ENCODE measurements around the gene ANKRD44. TPM values are rescaled to one million over a fixed set of nuclear protein-coding genes. Genes with fewer than 3 reads are reported as not detected.
A peak's percentile ranks its signal among the peaks of the same experiment; 100 is the strongest.

Gene ANKRD44
- polyA plus RNA-seq, 1 experiment: 14.7 TPM

- Histone ChIP-seq H3K4me3 (ENCODE audit: low read depth, low read length) (no peak overlapping the region), H3K27me3 (ENCODE audit: control insufficient read depth, insufficient read depth, low read length) (no peaks in the 10 kb centered on the region), H3K27ac (ENCODE audit: low read depth, low read length) (no peak overlapping the region), H3K9me3 (ENCODE audit: control insufficient read depth, insufficient read depth, low read length) (no peaks in the 10 kb centered on the region)
- no peak for TF ChIP-seq CTCF (IDR thresholded peaks at IDR 0.05; ENCODE audit: low read depth, low read length)
- CTCF ChIA-PET: interaction anchor here (1.5 to 1.7 kb wide), 2 partner anchors 52 to 262 kb away, joined by 4 to 5 read pairs; no protein-coding TSS in a partner anchor
- no peak for DNase-seq (ENCODE audit: low read depth, low spot score)
- POLR2A ChIA-PET: no interaction called here
Measured at GRCh38 chr2:197116306-197116879, 194.2 kb downstream of the ANKRD44 start.

- CTCF ChIA-PET: interaction anchor here (1.7 to 4.0 kb wide), 6 partner anchors 13 to 262 kb away, joined by 4 to 89 read pairs (median 31); no protein-coding TSS in a partner anchor
- no peak for TF ChIP-seq CTCF (IDR thresholded peaks at IDR 0.05; ENCODE audit: low read depth, low read length)
Measured at GRCh38 chr2:197115325-197115724, 195.3 kb downstream of the ANKRD44 start.

GRCh38 chr2:197113275-197113711 lies 197.3 kb downstream of the ANKRD44 start:
- POLR2A ChIA-PET: no interaction called here
- TF ChIP-seq CTCF (IDR thresholded peaks at IDR 0.05; ENCODE audit: low read depth, low read length): peak; percentile 63
- DNase-seq (ENCODE audit: low read depth, low spot score): no peak
- H3K4me3 ChIP-seq (ENCODE audit: low read depth, low read length): no peak overlapping the region
- no peaks in the 10 kb centered on the region for H3K9me3 ChIP-seq (ENCODE audit: control insufficient read depth, insufficient read depth, low read length)
- H3K27me3 ChIP-seq (ENCODE audit: control insufficient read depth, insufficient read depth, low read length): no peaks in the 10 kb centered on the region
- CTCF ChIA-PET: interaction anchor here (0.6 to 4.0 kb wide), 102 partner anchors 8 to 351 kb away, joined by 3 to 89 read pairs (median 5); partner anchors contain the start of gene ANKRD44
- H3K27ac ChIP-seq (ENCODE audit: low read depth, low read length): no peak overlapping the region

More at GRCh38 chr2:197115325-197115724, 195.3 kb downstream of the ANKRD44 start:
- H3K4me3 ChIP-seq (ENCODE audit: low read depth, low read length): no peak overlapping the region
- H3K27me3 ChIP-seq (ENCODE audit: control insufficient read depth, insufficient read depth, low read length): no peaks in the 10 kb centered on the region
- no peak overlapping the region for H3K27ac ChIP-seq (ENCODE audit: low read depth, low read length)
- POLR2A ChIA-PET: no interaction called here
- DNase-seq (ENCODE audit: low read depth, low spot score): no peak
- no peaks in the 10 kb centered on the region for H3K9me3 ChIP-seq (ENCODE audit: control insufficient read depth, insufficient read depth, low read length)

- ChIA-PET CTCF (interaction anchor here (0.8 to 1.8 kb wide), 4 partner anchors 43 to 247 kb away, joined by 3 to 5 read pairs (median 4); no protein-coding TSS in a partner anchor), POLR2A (no interaction called here)
- H3K4me3 ChIP-seq (ENCODE audit: low read depth, low read length): no peak overlapping the region
- DNase-seq (ENCODE audit: low read depth, low spot score): no peak
- no peaks in the 10 kb centered on the region for H3K9me3 ChIP-seq (ENCODE audit: control insufficient read depth, insufficient read depth, low read length)
- TF ChIP-seq CTCF (IDR thresholded peaks at IDR 0.05; ENCODE audit: low read depth, low read length): no peak
- H3K27me3 ChIP-seq (ENCODE audit: control insufficient read depth, insufficient read depth, low read length): no peaks in the 10 kb centered on the region
- no peak overlapping the region for H3K27ac ChIP-seq (ENCODE audit: low read depth, low read length)
Measured at GRCh38 chr2:197109326-197109725, 201.3 kb downstream of the ANKRD44 start.

GRCh38 chr2:197108758-197109157 lies 201.8 kb downstream of the ANKRD44 start:
- H3K27ac ChIP-seq (ENCODE audit: low read depth, low read length): no peak overlapping the region
- no peaks in the 10 kb centered on the region for H3K9me3 ChIP-seq (ENCODE audit: control insufficient read depth, insufficient read depth, low read length)
- no peak for TF ChIP-seq CTCF (IDR thresholded peaks at IDR 0.05; ENCODE audit: low read depth, low read length)
- no peak overlapping the region for H3K4me3 ChIP-seq (ENCODE audit: low read depth, low read length)
- no peaks in the 10 kb centered on the region for H3K27me3 ChIP-seq (ENCODE audit: control insufficient read depth, insufficient read depth, low read length)
- no peak for DNase-seq (ENCODE audit: low read depth, low spot score)
- POLR2A ChIA-PET: no interaction called here
- CTCF ChIA-PET: interaction anchor here (0.8 to 1.8 kb wide), 3 partner anchors 61 to 98 kb away, joined by 3 to 5 read pairs (median 3); no protein-coding TSS in a partner anchor

Data from AG04450 (cell line).